Endothelial cell of umbilical vein (primary cell): ENCODE results near the gene GNG8. TPM values are rescaled to one million over a fixed set of nuclear protein-coding genes. Genes with fewer than 3 reads are reported as not detected.
A peak's percentile ranks its signal among the peaks of the same experiment; 100 is the strongest.

Source experiments
- BruUV-seq: library from RNA; stranded (reverse); fragments of 400-500 nt; replicated peaks from 2 replicates; lab custom pipeline; 2021; lab: Mats Ljungman, UMichigan
- CTCF ChIA-PET: fragments of 300-600, 350-600 bp; sonication (Branson Sonifier 250); formaldehyde crosslinking; loops from one replicate; lab custom pipeline; 2021; ENCODE audit warnings: antibody characterized with exemption, inconsistent platforms; lab: Charles Lee
- POLR2A ChIA-PET: fragments of 300-600, 350-600 bp; sonication (Branson Sonifier 250); formaldehyde crosslinking; loops from one replicate; lab custom pipeline; 2021; ENCODE audit warnings: antibody characterized with exemption, inconsistent platforms; lab: Charles Lee
- DNase-seq: peaks from one replicate; pipeline ENCODE4 v3.0.0-alpha.2; 2011; ENCODE audit warnings: low read depth, low spot score
- FAIRE-seq: peaks from 2 replicates; lab custom pipeline; 2011; peaks lifted over from hg19 to GRCh38; lab: Jason Lieb, UNC
- H2AFZ ChIP-seq: 2 replicates; pipeline ENCODE4 v1.6.0; 2012; ENCODE audit warnings: low read depth, low read length, control low read depth, inconsistent platforms
- H3K27ac ChIP-seq: 2 replicates; pipeline ENCODE4 v1.5.1; 2011; ENCODE audit warnings: low read depth, mild to moderate bottlenecking, control low read depth, low read length, moderate library complexity; ENCODE audit not compliant: insufficient read depth
- H3K27me3 ChIP-seq, 2 experiments: 2 replicates each; pipeline versions ENCODE4 v1.6.0 to v1.6.1; 2011; ENCODE audit warnings: low read length in 2 of 2, mixed read lengths in 1 of 2; ENCODE audit not compliant: control insufficient read depth in 2 of 2, insufficient read depth in 2 of 2
- H3K36me3 ChIP-seq, 2 experiments: 2 replicates in 1 of 2; 3 replicates in 1 of 2; pipeline ENCODE4 v1.5.1; 2011; ENCODE audit warnings: low read length in 2 of 2, mild to moderate bottlenecking in 1 of 2, moderate library complexity in 1 of 2; ENCODE audit not compliant: control insufficient read depth in 2 of 2, insufficient read depth in 2 of 2; ENCODE audit errors: extremely low read depth in 1 of 2
- H3K4me1 ChIP-seq: 3 replicates; pipeline ENCODE4 v1.5.1; 2011; ENCODE audit warnings: mild to moderate bottlenecking, low read length; ENCODE audit not compliant: control insufficient read depth, insufficient read depth; ENCODE audit errors: extremely low read depth
- H3K4me2 ChIP-seq: 2 replicates; pipeline ENCODE4 v1.6.1; 2011; ENCODE audit warnings: low read length, control low read depth, mixed read lengths; ENCODE audit not compliant: insufficient read depth
- H3K4me3 ChIP-seq, 3 experiments: fragments of 200-600 bp in 1 of 3; sonication (generic), shearing (Covaris generic) in 1 of 3; replicated peaks in 1 of 3; 2 replicates each; pipeline ENCODE4 v1.5.1; 2011 to 2016; ENCODE audit warnings: control low read depth in 3 of 3, low read length in 3 of 3, mild to moderate bottlenecking in 2 of 3, inconsistent platforms in 1 of 3, low read depth in 1 of 3, moderate library complexity in 1 of 3; ENCODE audit not compliant: insufficient read depth in 1 of 3
- H3K79me2 ChIP-seq: 2 replicates; pipeline ENCODE4 v1.6.0; 2012; ENCODE audit warnings: low read length, inconsistent platforms; ENCODE audit not compliant: control insufficient read depth, insufficient read depth
- H3K9ac ChIP-seq: replicated peaks from 2 replicates; pipeline ENCODE3; 2011; ENCODE audit warnings: low read length, control low read depth; ENCODE audit not compliant: insufficient read depth; ENCODE audit errors: extremely low read depth
- H3K9me1 ChIP-seq: replicated peaks from 3 replicates; pipeline ENCODE4 v1.6.0; 2011; ENCODE audit warnings: mild to moderate bottlenecking, low read length; ENCODE audit not compliant: control insufficient read depth, insufficient read depth; ENCODE audit errors: extremely low read depth
- H3K9me3 ChIP-seq: replicated peaks from 2 replicates; pipeline ENCODE4 v1.5.1; 2012; ENCODE audit warnings: low read length, inconsistent platforms; ENCODE audit not compliant: control insufficient read depth, insufficient read depth
- H4K20me1 ChIP-seq: replicated peaks from 2 replicates; pipeline ENCODE3; 2011; ENCODE audit warnings: mild to moderate bottlenecking, low read length; ENCODE audit not compliant: control insufficient read depth, insufficient read depth; ENCODE audit errors: extremely low read depth
- EZH2 ChIP-seq: IDR thresholded peaks from 2 replicates; pipeline ENCODE4 v1.6.1; 2012; ENCODE audit warnings: borderline replicate concordance, low read depth, mild to moderate bottlenecking, moderate library complexity, low read length, inconsistent platforms; ENCODE audit not compliant: severe bottlenecking
- FOS ChIP-seq: IDR thresholded peaks from 2 replicates; pipeline ENCODE4 v1.6.1; 2011; ENCODE audit warnings: mild to moderate bottlenecking, low read length, moderate library complexity, borderline replicate concordance; ENCODE audit not compliant: insufficient read depth
- GATA2 ChIP-seq: IDR thresholded peaks from 2 replicates; pipeline ENCODE4 v1.7.0; 2011; ENCODE audit warnings: low read depth, mild to moderate bottlenecking, moderate library complexity, mixed read lengths, low read length; ENCODE audit not compliant: insufficient read length, insufficient read depth
- POLR2A ChIP-seq: IDR thresholded peaks from 2 replicates; pipeline ENCODE4 v1.6.1; 2012; ENCODE audit warnings: low read depth, mild to moderate bottlenecking, control low read depth, low read length
- POLR2AphosphoS5 ChIP-seq: IDR thresholded peaks from 2 replicates; pipeline ENCODE4 v1.6.1; 2012; ENCODE audit warnings: low read depth, mild to moderate bottlenecking, control low read depth, low read length, moderate library complexity; ENCODE audit not compliant: insufficient read depth
- dilution Hi-C: fragments of 300-500 bp; cut with MboI; formaldehyde crosslinking; loops from one replicate; pipeline ENCODE4 v1.15.0; 2019; ENCODE audit warnings: low sequenced_read_pairs; ENCODE audit not compliant: extremely low pct_ligation_motif_present
- intact Hi-C: fragments of 100-400 bp; cut with micrococcal nuclease; formaldehyde crosslinking; loops from one replicate; pipeline ENCODE4 v1.10.0; 2022
- polyA plus RNA-seq, 4 experiments: library from polyadenylated mRNA; depleted of rRNA in 3 of 4; stranded (reverse) in 3 of 4; unstranded in 1 of 4; fragments of >200 nt; gene quantifications; 2 replicates each; pipeline versions ENCODE4 v1.2.1 to v1.2.3, GENCODE V29; 2011 to 2012; ENCODE audit warnings: missing spikeins in 1 of 4
- total RNA-seq: library from RNA; stranded (reverse); gene quantifications from 2 replicates; pipeline ENCODE4 v1.2.3, GENCODE V29; 2021
- TF ChIP-seq, protein P1 (sequence below), 2 donors: IDR thresholded peaks; 1 replicate in 1 of 2; 2 replicates in 1 of 2; pipeline ENCODE4 v1.5.1; 2011; ENCODE audit warnings: low read length in 2 of 2, mild to moderate bottlenecking in 2 of 2, moderate library complexity in 2 of 2, control low read depth in 1 of 2, inconsistent platforms in 1 of 2, low read depth in 1 of 2; ENCODE audit not compliant: insufficient read depth in 1 of 2; ENCODE audit errors: extremely low read depth in 1 of 2
- TF ChIP-seq, protein P2 (sequence below): IDR thresholded peaks from 2 replicates; pipeline ENCODE4 v1.6.1; 2011; ENCODE audit not compliant: insufficient read depth, insufficient read length

Gene GNG8
- total and polyA plus RNA-seq, 2 donors (not counting 3 experiments of a cell fraction or from before 2014, with no cell fraction given): not detected

DNA sequence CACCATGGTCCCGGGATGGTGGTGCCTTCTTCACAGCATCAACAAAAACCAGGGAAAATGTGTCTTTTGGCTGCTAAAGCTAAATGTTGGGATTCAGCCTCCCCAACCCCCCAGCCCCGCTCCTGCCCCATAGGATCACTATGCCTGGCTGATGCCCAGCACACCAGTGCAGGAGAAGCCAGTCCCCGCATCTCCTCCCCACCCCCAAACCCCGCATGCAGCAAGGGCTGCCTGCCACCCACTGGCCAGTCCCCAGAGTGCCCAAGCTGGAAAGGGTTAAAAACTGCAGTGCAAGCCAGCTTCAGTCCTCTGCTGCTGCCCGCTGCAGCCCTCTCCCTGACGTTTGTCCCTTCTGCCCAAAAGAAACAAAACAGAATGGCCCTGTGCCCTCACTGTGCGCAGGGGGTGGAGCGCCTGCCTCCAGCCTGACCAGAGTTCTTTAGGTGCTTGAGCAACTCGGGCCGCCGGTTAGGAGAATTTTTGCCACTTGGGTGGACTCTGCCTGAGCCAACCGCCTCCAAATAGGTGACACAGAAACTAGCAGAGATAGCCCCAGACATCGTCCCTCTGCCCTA, 31.1 kb downstream of the GNG8 start:
- Histone ChIP-seq H3K4me3 (no peak overlapping the region), H3K79me2 (peaks cover 53% of the 10 kb centered on the region), H3K9ac (no peak overlapping the region), H3K27ac (no peak overlapping the region), H3K9me1 (no peaks in the 10 kb centered on the region), H2AFZ (no peak overlapping the region), H3K4me1 (peaks cover 13% of the 10 kb centered on the region), H3K9me3 (no peaks in the 10 kb centered on the region), H3K36me3 (peaks cover 13 to 46% of the 10 kb centered on the region in 2 experiments), H3K4me2 (no peak overlapping the region), H3K27me3 (no peaks in the 10 kb centered on the region), H4K20me1 (no peaks in the 10 kb centered on the region)
- CTCF ChIA-PET: interaction anchor here (0.7 to 4.0 kb wide), 4 partner anchors 9 to 1299 kb away, joined by 3 to 22 read pairs (median 4); partner anchors contain the start of gene DACT3
- FAIRE-seq (no peak), DNase-seq (no peak)
- POLR2A ChIA-PET: no interaction called here
- no TSS peak for BruUV-seq
- dilution Hi-C loops: no loop called here
- intact Hi-C loops: no loop called here
- TF ChIP-seq, protein P1, sequence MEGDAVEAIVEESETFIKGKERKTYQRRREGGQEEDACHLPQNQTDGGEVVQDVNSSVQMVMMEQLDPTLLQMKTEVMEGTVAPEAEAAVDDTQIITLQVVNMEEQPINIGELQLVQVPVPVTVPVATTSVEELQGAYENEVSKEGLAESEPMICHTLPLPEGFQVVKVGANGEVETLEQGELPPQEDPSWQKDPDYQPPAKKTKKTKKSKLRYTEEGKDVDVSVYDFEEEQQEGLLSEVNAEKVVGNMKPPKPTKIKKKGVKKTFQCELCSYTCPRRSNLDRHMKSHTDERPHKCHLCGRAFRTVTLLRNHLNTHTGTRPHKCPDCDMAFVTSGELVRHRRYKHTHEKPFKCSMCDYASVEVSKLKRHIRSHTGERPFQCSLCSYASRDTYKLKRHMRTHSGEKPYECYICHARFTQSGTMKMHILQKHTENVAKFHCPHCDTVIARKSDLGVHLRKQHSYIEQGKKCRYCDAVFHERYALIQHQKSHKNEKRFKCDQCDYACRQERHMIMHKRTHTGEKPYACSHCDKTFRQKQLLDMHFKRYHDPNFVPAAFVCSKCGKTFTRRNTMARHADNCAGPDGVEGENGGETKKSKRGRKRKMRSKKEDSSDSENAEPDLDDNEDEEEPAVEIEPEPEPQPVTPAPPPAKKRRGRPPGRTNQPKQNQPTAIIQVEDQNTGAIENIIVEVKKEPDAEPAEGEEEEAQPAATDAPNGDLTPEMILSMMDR (IDR thresholded peaks at IDR 0.05; ENCODE audit: extremely low read depth in 1 of 2, insufficient read depth in 1 of 2, low read depth in 1 of 2, low read length in 2 of 2): peak in 1 of 2 donors; percentile 2
- TF ChIP-seq FOS (no peak), GATA2 (no peak)

DNA sequence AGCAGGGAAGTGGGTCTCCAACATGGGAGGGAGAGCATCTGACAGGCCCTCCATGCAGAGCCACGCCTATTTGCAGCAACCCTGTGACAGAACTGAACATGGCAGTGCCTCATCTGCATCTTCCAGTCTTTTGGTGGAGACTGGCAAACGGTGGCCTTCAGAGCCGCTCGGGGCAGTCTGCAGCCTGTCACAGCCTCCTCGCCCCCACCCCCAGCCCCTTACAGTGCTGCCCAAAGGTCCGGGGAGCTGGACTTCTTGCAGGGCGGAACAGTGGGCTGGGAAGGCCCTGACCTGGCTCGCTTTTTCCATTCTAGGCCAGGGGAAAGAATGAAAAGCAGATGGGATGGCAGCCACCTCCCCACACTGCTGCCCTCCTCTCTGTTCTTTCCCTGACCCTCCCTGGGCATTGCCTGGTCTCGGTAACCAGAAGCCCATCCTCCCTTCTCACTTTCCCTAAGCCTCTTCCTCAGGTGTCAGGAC, 32.2 kb downstream of the GNG8 start:
- Histone ChIP-seq H3K9me1 (no peaks in the 10 kb centered on the region), H3K4me1 (peaks cover 13% of the 10 kb centered on the region), H3K36me3 (peaks cover 10 to 35% of the 10 kb centered on the region in 2 experiments), H3K4me2 (peak overlapping the region; percentile 53), H3K27ac (no peak overlapping the region), H3K9me3 (no peaks in the 10 kb centered on the region), H3K9ac (no peak overlapping the region), H4K20me1 (no peaks in the 10 kb centered on the region), H2AFZ (no peak overlapping the region), H3K4me3 (no peak overlapping the region), H3K27me3 (peaks cover 0 to 3% of the 10 kb centered on the region in 2 experiments), H3K79me2 (peaks cover 53% of the 10 kb centered on the region)
- ChIA-PET POLR2A (no interaction called here), CTCF (interaction anchor here (1.3 kb wide), 1 partner anchor 11 kb away, joined by 4 read pairs; no protein-coding TSS in a partner anchor)
- dilution Hi-C loops (no loop called here), intact Hi-C loops (loop anchor here (1.0 kb wide), 1 partner anchor 11 kb away; no protein-coding TSS in a partner anchor)
- DNase-seq: no peak
- FAIRE-seq: no peak
- TF ChIP-seq POLR2A: no peak
- no peak for TF ChIP-seq EZH2
- no peak for TF ChIP-seq POLR2AphosphoS5
- TF ChIP-seq GATA2: no peak
- TF ChIP-seq, protein P1 (IDR thresholded peaks at IDR 0.05; ENCODE audit: extremely low read depth in 1 of 2, insufficient read depth in 1 of 2, low read depth in 1 of 2, low read length in 2 of 2): no peak
- TF ChIP-seq, protein P2, sequence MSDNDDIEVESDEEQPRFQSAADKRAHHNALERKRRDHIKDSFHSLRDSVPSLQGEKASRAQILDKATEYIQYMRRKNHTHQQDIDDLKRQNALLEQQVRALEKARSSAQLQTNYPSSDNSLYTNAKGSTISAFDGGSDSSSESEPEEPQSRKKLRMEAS: no peak
- BruUV-seq: no TSS peak
